HepG2 (cell line): ENCODE measurements around the gene NXPH4.

Experiments used
- CCDC6 ChIP-seq: sonication (generic); formaldehyde crosslinking; IDR thresholded peaks from 2 replicates; pipeline ENCODE4 v1.8.1; 2022; ENCODE audit warnings: mild to moderate bottlenecking, missing genetic modification reagents, moderate library complexity
- ZFP37 ChIP-seq: sonication (generic); formaldehyde crosslinking; IDR thresholded peaks from 2 replicates; pipeline ENCODE4 v1.4.0; 2020; ENCODE audit warnings: missing genetic modification reagents, borderline replicate concordance
- ZNF775 ChIP-seq: sonication (generic); formaldehyde crosslinking; IDR thresholded peaks from 2 replicates; pipeline ENCODE4 v1.4.0; 2020; ENCODE audit warnings: missing genetic modification reagents, mild to moderate bottlenecking, moderate library complexity, borderline replicate concordance
- TF ChIP-seq, protein P1 (sequence below): sonication (generic); formaldehyde crosslinking; conservative IDR thresholded peaks from 2 replicates; pipeline ENCODE4 v1.4.0; 2020; ENCODE audit warnings: missing genetic modification reagents
- TF ChIP-seq, protein P2 (sequence below): sonication (generic); formaldehyde crosslinking; IDR thresholded peaks from 2 replicates; pipeline ENCODE4 v1.5.0; 2020; ENCODE audit warnings: mild to moderate bottlenecking, missing genetic modification reagents, moderate library complexity
- TF ChIP-seq, protein P3 (sequence below), 2 experiments: sonication (generic) in 1 of 2; formaldehyde crosslinking in 1 of 2; IDR thresholded peaks; 2 replicates each; pipeline versions ENCODE4 v1.5.1 to v1.6.1; 2011 to 2020; ENCODE audit warnings: borderline replicate concordance in 1 of 2, low read depth in 1 of 2, low read length in 1 of 2, mild to moderate bottlenecking in 1 of 2, missing genetic modification reagents in 1 of 2, moderate library complexity in 1 of 2
- TF ChIP-seq, protein P4 (sequence below): sonication (generic); formaldehyde crosslinking; IDR thresholded peaks from 2 replicates; pipeline ENCODE4 v1.5.0; 2020; ENCODE audit warnings: missing genetic modification reagents, mild to moderate bottlenecking, borderline replicate concordance

DNA sequence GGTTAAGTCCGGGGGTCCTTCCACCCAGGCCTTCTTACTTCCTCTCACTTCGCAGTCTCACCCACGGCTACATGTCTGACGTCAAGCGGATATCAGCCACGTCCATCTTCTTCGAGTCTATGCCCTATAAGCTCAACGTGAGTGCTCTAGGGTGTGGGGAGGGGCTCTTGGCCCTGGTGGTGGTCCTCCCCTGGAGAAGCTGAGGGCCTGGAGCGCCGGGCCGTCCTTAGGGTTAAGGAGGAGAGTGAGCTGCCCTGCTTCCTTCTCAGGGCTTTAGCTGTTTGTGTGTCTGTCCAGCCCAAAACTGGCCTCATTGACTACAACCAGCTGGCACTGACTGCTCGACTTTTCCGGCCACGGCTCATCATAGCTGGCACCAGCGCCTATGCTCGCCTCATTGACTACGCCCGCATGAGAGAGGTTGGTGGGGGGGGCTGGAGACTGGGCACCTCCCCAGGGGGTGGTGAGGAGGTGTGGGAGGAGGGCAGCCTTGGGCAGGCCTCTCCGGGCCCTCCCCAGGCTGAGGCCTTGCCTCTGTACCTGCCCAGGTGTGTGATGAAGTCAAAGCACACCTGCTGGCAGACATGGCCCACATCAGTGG, 15.7 kb downstream of the NXPH4 start:
- TF ChIP-seq ZFP37 (CRISPR knock-in tag) (no peak), ZNF775 (CRISPR knock-in tag) (no peak), CCDC6 (CRISPR knock-in tag) (no peak)
- TF ChIP-seq, protein P1, sequence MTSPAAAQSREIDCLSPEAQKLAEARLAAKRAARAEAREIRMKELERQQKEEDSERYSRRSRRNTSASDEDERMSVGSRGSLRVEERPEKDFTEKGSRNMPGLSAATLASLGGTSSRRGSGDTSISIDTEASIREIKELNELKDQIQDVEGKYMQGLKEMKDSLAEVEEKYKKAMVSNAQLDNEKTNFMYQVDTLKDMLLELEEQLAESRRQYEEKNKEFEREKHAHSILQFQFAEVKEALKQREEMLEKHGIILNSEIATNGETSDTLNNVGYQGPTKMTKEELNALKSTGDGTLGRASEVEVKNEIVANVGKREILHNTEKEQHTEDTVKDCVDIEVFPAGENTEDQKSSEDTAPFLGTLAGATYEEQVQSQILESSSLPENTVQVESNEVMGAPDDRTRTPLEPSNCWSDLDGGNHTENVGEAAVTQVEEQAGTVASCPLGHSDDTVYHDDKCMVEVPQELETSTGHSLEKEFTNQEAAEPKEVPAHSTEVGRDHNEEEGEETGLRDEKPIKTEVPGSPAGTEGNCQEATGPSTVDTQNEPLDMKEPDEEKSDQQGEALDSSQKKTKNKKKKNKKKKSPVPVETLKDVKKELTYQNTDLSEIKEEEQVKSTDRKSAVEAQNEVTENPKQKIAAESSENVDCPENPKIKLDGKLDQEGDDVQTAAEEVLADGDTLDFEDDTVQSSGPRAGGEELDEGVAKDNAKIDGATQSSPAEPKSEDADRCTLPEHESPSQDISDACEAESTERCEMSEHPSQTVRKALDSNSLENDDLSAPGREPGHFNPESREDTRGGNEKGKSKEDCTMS (CRISPR knock-in tag): no peak
- TF ChIP-seq, protein P2, sequence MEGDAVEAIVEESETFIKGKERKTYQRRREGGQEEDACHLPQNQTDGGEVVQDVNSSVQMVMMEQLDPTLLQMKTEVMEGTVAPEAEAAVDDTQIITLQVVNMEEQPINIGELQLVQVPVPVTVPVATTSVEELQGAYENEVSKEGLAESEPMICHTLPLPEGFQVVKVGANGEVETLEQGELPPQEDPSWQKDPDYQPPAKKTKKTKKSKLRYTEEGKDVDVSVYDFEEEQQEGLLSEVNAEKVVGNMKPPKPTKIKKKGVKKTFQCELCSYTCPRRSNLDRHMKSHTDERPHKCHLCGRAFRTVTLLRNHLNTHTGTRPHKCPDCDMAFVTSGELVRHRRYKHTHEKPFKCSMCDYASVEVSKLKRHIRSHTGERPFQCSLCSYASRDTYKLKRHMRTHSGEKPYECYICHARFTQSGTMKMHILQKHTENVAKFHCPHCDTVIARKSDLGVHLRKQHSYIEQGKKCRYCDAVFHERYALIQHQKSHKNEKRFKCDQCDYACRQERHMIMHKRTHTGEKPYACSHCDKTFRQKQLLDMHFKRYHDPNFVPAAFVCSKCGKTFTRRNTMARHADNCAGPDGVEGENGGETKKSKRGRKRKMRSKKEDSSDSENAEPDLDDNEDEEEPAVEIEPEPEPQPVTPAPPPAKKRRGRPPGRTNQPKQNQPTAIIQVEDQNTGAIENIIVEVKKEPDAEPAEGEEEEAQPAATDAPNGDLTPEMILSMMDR: no peak
- TF ChIP-seq, protein P3, sequence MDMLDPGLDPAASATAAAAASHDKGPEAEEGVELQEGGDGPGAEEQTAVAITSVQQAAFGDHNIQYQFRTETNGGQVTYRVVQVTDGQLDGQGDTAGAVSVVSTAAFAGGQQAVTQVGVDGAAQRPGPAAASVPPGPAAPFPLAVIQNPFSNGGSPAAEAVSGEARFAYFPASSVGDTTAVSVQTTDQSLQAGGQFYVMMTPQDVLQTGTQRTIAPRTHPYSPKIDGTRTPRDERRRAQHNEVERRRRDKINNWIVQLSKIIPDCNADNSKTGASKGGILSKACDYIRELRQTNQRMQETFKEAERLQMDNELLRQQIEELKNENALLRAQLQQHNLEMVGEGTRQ (IDR thresholded peaks at IDR 0.05; ENCODE audit: low read depth, low read length): no peak
- TF ChIP-seq, protein P3 (CRISPR knock-in tag; IDR thresholded peaks at IDR 0.05; ENCODE audit: borderline replicate concordance): no peak
- TF ChIP-seq, protein P4, sequence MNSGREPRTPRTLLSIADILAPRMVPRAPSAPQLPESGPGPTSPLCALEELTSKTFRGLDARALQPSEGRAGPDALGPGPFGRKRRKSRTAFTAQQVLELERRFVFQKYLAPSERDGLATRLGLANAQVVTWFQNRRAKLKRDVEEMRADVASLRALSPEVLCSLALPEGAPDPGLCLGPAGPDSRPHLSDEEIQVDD (CRISPR knock-in tag): no peak
